ENCODE results near the gene COMP.

The COMP gene

DNA sequence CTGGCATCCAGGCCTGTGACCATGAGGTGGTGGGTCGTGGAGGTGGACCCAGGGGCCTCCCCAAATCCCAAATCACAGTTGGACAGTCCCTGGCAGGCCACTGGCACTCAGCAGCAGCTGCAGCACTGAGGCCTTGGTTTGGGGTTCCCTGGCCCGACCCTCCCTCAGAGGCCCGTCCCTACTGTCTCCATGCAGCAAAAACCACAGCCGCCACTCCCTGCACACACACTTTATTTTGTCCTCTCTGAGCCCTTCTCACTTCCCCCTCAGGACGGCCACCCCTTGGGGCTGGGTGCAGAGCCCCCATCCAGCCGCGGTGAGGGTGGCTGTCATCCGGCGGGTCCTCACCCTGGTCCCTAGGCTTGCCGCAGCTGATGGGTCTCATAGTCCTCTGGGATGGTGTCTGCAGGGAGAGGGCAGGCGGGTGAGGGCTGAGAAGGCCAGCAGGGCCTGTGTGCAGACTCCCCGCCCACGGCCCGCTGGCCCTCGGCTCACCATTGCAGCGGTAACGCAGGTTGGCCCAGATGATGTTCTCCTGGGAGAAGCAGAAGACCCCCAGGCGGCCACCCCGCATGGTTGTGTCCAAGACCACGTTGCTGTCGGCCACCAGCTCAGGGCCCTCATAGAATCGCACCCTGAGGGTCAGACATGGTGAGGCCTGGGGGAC lies 8.4 kb downstream of the COMP start:
- no peak for DNase-seq (ENCODE audit: low spot score)

- DNase-seq (ENCODE audit: low spot score): no peak
Observed at GRCh38 chr19:18781885-18782527, 9.1 kb downstream of the COMP start.

- DNase-seq (ENCODE audit: low spot score): no peak
Observed at GRCh38 chr19:18781047-18781600, 10.0 kb downstream of the COMP start.

- no peak for DNase-seq (ENCODE audit: low spot score)
Observed at GRCh38 chr19:18780631-18781030, 10.5 kb downstream of the COMP start.

GRCh38 chr19:18780081-18780480 lies 11.0 kb downstream of the COMP start:
- DNase-seq (ENCODE audit: low spot score): no peak

GRCh38 chr19:18778826-18779495 lies 12.1 kb downstream of the COMP start:
- no peak for DNase-seq (ENCODE audit: low spot score)

DNA sequence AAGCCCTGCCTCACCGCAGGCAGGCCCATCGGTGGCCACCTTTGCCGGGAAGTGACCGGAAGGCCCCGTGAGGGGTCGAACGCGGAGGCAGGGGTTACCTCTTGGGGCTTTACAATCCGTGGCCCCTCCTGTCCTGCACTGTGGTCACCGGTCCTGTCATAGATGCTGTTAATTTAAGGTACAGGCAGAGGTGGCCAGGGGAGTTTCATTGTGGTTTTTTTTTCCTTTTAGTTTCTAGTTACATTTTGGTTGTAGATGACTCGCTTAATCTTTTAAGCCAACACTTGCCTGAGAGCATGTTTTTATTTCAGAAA lies 13.1 kb downstream of the COMP start:
- DNase-seq (ENCODE audit: low spot score): no peak

GRCh38 chr19:18777301-18778075 lies 13.6 kb downstream of the COMP start:
- no peak for DNase-seq (ENCODE audit: low spot score)

- no peak for DNase-seq (ENCODE audit: low spot score)
Observed at GRCh38 chr19:18776736-18777135, 14.4 kb downstream of the COMP start.

DNA sequence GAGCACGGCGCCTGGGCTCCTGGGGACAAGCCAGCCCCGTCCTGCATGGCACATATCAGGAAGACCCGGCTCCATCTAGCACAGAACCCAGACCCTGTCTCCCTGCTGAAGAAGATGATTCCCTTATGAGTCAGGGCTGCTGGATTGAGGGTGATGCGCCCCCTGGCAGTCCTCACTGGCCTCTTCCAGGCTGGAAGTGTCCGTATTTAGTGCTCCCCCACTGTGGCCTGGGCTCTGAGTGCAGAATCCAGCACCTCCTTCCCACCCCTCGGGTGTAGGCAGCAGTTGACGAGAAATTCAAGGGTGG lies 14.9 kb downstream of the COMP start:
- DNase-seq (ENCODE audit: low spot score): no peak

DNA sequence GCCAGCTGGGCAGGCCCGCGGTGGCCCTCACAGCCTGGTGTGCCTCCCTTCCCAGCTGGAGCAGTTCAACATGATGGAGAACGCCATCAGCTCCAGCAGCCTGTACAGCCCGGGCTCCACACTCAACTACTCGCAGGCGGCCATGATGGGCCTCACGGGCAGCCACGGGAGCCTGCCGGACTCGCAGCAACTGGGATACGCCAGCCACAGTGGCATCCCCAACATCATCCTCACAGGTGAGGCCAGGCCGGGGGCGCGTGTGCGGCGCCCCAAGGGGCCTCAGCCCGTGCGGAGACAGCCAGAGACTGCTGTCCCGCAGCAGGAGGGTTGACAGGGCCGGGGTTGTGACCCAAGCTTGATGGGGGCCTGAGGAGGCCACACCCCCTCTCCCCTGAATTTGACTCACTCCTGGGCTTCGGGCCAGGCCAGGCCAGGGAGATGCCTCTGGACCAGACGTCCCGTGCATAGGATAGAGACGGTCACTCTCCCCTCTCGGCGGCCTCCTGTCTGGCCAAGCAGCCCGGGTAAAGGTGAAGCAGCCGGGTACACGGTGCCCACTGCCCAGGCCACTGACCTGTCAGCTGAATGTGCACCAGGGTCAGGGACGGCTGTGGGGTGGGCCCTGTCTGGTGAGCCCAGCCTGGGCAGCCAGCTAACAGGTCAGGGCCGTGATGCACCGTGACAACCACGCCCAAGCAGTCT lies 15.4 kb downstream of the COMP start:
- no peak for DNase-seq (ENCODE audit: low spot score)

- no peak for DNase-seq (ENCODE audit: low spot score)
Observed at GRCh38 chr19:18774782-18775444, 16.2 kb downstream of the COMP start.

GRCh38 chr19:18774107-18774506 lies 17.0 kb downstream of the COMP start:
- DNase-seq (ENCODE audit: low spot score): no peak

DNA sequence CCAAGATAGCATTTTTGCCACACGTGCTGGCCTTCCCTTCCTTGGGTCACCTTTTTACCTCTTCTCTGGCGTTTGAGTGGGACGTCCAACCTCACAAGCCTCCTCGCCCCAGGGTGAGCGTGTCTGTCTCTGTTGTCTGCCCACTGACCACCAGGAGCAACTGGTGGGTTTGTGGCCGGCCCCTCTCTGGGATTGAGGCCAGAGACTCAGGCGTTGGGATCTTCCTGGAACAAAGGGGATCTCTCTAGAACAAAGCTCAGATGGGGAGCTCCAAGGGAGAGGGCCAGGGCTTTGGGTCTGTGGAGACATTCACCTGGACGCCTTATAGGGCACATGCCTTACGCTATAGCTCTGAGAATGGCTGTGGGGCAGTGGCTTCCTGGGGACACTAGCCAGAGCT lies 17.4 kb downstream of the COMP start:
- DNase-seq (ENCODE audit: low spot score): no peak

DNA sequence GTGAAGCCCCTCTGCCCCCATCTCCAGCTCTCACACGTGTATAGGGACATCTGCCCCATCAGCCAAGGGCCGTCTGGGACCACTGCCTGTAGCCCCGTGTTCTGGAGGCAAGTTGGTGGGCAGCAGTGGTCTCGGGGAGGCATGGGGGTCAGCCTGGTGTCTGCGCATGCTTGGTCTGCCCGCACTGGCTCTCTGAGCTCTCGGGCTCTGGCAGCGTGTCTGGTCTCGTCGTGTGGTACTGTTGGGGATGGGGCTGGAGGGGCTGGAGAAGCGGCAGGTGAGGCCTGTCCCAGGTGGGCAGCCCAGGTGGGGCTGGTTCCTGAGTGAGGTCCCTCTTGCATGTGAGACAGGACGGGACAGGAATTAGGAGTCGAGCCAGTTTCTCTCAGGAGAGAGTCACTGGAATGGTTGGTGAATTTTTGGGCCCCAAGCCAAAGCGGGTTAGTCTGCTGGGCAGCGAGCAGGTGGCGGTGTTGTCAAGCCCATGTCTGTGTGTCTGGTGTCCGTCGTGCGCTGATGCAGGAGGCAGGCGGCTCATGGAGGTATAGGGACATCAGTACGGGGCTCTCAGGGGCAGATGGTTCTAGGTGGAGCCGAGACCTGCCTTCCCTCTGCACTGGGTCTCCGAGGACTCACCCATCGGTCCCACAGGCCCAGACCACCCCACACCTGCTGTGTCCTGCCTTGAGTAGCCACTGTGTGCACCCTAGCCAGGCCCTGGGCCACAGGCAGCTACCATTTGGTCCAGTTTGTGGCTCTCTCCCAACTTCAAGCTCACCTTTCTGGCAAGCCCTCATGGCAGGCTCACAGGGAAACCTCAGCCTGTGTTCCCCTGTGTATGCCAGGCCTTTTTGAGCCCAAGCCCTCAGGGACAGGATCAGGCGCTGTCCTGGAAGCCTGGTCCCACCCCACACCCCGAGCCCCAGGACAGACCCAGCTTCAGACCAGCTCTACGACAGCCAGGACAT lies 18.2 kb downstream of the COMP start:
- no peak for DNase-seq (ENCODE audit: low spot score)

DNA sequence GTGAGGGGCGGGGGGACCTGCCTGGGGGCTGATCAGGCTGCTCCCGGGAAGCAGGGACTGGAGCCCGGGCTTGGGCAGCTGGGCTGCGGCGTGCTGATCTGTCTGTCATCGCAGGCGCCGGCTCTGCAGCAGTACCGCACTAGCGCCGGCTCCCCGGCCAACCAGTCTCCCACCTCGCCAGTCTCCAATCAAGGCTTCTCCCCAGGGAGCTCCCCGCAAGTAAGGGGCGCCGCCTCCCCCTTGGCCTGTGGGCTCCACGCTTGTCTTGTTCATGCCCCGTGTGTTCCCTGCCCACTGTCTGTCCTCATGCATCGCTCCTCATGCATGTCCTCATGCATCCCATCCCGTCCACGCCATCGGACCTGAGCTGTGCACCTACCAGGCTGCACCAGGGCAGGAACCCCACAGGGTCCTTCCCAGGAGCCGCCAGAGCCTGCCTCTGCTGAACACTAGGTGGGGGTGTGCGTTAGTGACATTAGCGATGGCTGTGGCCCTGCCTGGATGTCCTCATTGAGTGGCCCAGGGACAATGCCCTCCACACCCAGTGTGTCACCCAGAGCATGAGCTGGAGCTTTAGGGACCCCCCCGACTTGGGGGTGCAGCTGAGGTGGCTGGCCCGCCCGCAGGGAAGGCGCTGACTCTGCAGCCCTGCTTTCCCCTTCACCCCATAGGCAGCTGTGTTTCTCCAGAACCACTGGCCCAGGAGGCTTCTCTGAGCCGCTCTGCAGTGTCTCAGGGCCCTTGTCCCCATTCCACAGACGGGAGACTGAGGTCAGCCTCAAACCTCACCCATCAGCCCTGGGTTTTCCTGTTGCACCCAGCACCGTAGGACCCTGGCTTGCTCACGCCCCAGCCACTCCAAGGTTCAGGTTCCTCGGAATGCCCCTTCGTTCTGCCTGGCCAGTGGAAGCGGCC lies 19.5 kb downstream of the COMP start:
- no peak for DNase-seq (ENCODE audit: low spot score)

GRCh38 chr19:18770663-18771327 lies 20.3 kb downstream of the COMP start:
- no peak for DNase-seq (ENCODE audit: low spot score)

DNA sequence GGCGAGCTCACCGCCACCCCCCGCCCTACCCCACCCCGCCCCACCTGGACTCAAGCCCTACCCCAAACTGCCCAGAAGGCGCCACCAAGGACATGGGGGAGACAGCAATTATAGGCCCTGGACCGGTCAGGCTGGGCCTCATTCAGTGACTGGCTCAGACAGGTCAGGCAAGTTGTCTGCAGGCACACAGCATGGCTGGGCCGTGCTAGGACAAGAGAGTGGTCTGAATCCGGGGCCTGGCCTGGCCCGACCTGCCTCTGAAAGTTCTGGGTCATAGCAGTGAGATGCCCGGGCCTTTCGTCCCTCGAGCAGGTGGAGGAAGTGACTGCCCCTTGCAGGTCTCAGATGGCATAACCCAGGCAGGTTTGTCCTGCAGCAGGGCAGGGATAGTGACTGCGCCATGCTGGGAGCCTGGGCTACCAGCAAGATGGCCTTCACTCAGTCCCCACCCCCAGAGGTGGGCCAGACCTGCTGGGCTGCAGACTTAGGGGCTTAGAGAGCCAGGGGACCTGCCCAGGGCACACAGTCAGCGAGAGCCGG lies 21.0 kb downstream of the COMP start:
- DNase-seq (ENCODE audit: low spot score): no peak

Data from COLO829 (cell line).